Keratinocyte (primary cell): Measurements from ENCODE around the gene RIMS4. TPM values are rescaled to one million over a fixed set of nuclear protein-coding genes. Genes with fewer than 3 reads are reported as not detected.
"Not testable (repeated sequence)": the region's sequence is repeated elsewhere in the genome, so short reads cannot be mapped to it uniquely, and the experiment has no call there.

ENCODE experiments used
- DNase-seq: peaks from one replicate; pipeline ENCODE4 v3.0.0-alpha.2; 2011; ENCODE audit warnings: low read depth, missing footprints, low spot score
- FAIRE-seq: peaks from 2 replicates; lab custom pipeline; 2011; peaks lifted over from hg19 to GRCh38; lab: Jason Lieb, UNC
- H2AFZ ChIP-seq: 2 replicates; pipeline ENCODE4 v1.6.0; 2012; ENCODE audit warnings: low read length, control low read depth, inconsistent platforms; ENCODE audit not compliant: control insufficient read depth
- H3K27ac ChIP-seq: 2 replicates; pipeline ENCODE4 v1.5.1; 2011; ENCODE audit warnings: low read length; ENCODE audit not compliant: control insufficient read depth, insufficient read depth
- H3K27me3 ChIP-seq: 3 replicates; pipeline ENCODE4 v1.6.0; 2011; ENCODE audit warnings: low read length; ENCODE audit not compliant: control insufficient read depth, insufficient read depth; ENCODE audit errors: extremely low read depth
- H3K36me3 ChIP-seq, 2 experiments: 2 replicates in 1 of 2; 3 replicates in 1 of 2; pipeline ENCODE4 v1.5.1; 2011; ENCODE audit warnings: low read length in 2 of 2, mild to moderate bottlenecking in 1 of 2; ENCODE audit not compliant: control insufficient read depth in 2 of 2, insufficient read depth in 2 of 2; ENCODE audit errors: extremely low read depth in 1 of 2
- H3K4me1 ChIP-seq: 3 replicates; pipeline ENCODE4 v1.5.1; 2011; ENCODE audit warnings: low read length; ENCODE audit not compliant: control insufficient read depth, insufficient read depth; ENCODE audit errors: extremely low read depth
- H3K4me2 ChIP-seq: 3 replicates; pipeline ENCODE4 v1.6.0; 2011; ENCODE audit warnings: low read depth, low read length; ENCODE audit not compliant: control insufficient read depth, insufficient read depth; ENCODE audit errors: extremely low read depth
- H3K4me3 ChIP-seq, 3 experiments: fragments of 200-600 bp in 1 of 3; sonication (generic) in 1 of 3; 2 replicates in 2 of 3; 3 replicates in 1 of 3; pipeline ENCODE4 v1.5.1; 2011 to 2016; ENCODE audit warnings: low read length in 3 of 3, mild to moderate bottlenecking in 3 of 3, control low read depth in 2 of 3, inconsistent platforms in 1 of 3, low read depth in 1 of 3, mixed read lengths in 1 of 3, mixed run types in 1 of 3, moderate library complexity in 1 of 3; ENCODE audit not compliant: control insufficient read depth in 2 of 3, insufficient read depth in 2 of 3; ENCODE audit errors: extremely low read depth in 1 of 3
- H3K79me2 ChIP-seq: 2 replicates; pipeline ENCODE4 v1.6.0; 2012; ENCODE audit warnings: low read length; ENCODE audit not compliant: control insufficient read depth, insufficient read depth
- H3K9ac ChIP-seq: 3 replicates; pipeline ENCODE4 v1.6.0; 2011; ENCODE audit warnings: low read length; ENCODE audit not compliant: control insufficient read depth, insufficient read depth; ENCODE audit errors: extremely low read depth
- H3K9me1 ChIP-seq: 3 replicates; pipeline ENCODE4 v1.6.0; 2011; ENCODE audit warnings: low read length; ENCODE audit not compliant: control insufficient read depth, insufficient read depth; ENCODE audit errors: extremely low read depth
- H3K9me3 ChIP-seq: 2 replicates; pipeline ENCODE4 v1.5.1; 2012; ENCODE audit warnings: low read depth, low read length; ENCODE audit not compliant: control insufficient read depth
- H4K20me1 ChIP-seq: 3 replicates; pipeline ENCODE4 v1.6.0; 2011; ENCODE audit warnings: low read length; ENCODE audit not compliant: control insufficient read depth, insufficient read depth; ENCODE audit errors: extremely low read depth
- EZH2 ChIP-seq: IDR thresholded peaks from one replicate; pipeline ENCODE4 v1.6.1; 2012; ENCODE audit warnings: inconsistent platforms, mild to moderate bottlenecking, low read length, moderate library complexity
- dilution Hi-C: fragments of 300-500 bp; cut with MboI; formaldehyde crosslinking; loops from one replicate; pipeline ENCODE4 v1.7.0; 2020; ENCODE audit warnings: low sequenced_read_pairs; ENCODE audit not compliant: extremely low pct_ligation_motif_present
- polyA plus RNA-seq, 5 experiments: library from polyadenylated mRNA; depleted of rRNA in 3 of 5; stranded (reverse) in 3 of 5; stranded (forward) in 1 of 5; unstranded in 1 of 5; fragments of >200 nt; gene quantifications; 1 replicate in 1 of 5; 2 replicates in 3 of 5; 3 replicates in 1 of 5; pipeline versions ENCODE4 v1.2.1 to v1.2.3, GENCODE V29; 2011 to 2012; ENCODE audit warnings: missing spikeins in 2 of 5, low read depth in 1 of 5, low replicate concordance in 1 of 5
- TF ChIP-seq, protein P1 (sequence below), 3 experiments: IDR thresholded peaks in 1 of 3; conservative IDR thresholded peaks in 1 of 3; optimal IDR thresholded peaks in 1 of 3; 2 replicates in 2 of 3; 3 replicates in 1 of 3; pipeline versions ENCODE3 to v1.5.1; 2011; ENCODE audit warnings: low read length in 3 of 3, mild to moderate bottlenecking in 3 of 3, moderate library complexity in 2 of 3, control low read depth in 1 of 3, inconsistent platforms in 1 of 3; ENCODE audit not compliant: insufficient read depth in 2 of 3; ENCODE audit errors: extremely low read depth in 1 of 3

RIMS4 gene
- polyA plus RNA-seq, 1 donor (not counting 4 experiments of a cell fraction or from before 2014, with no cell fraction given): not detected

DNA sequence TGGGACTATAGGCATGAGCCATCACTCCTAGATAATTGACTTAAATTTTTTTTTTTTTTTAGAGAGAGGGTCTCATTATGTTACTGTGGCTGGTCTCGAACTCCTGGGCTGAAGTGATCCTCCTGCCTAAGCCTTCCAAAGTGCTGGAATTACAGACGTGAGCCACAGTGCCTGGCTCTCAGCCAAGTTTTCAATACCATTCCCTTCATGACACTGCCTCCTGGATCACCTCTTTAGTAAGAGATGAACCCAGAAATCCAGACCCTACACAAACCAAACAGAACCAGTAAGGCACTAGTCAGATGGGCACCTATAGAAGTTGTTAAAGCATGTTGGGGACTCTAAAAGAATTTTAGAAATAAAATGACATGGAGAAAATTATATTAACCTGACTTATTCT, 18.3 kb upstream of the RIMS4 start:
- dilution Hi-C loops: no loop called here
- H3K27me3 ChIP-seq: peaks cover 3% of the 10 kb centered on the region
- no peak overlapping the region for H3K27ac ChIP-seq
- no peaks in the 10 kb centered on the region for H4K20me1 ChIP-seq
- H3K9me3 ChIP-seq: no peaks in the 10 kb centered on the region
- no peak overlapping the region for H3K9ac ChIP-seq
- H3K4me1 ChIP-seq: no peaks in the 10 kb centered on the region
- FAIRE-seq (no peak), DNase-seq (no peak)
- no peak overlapping the region for H2AFZ ChIP-seq
- TF ChIP-seq, protein P1, sequence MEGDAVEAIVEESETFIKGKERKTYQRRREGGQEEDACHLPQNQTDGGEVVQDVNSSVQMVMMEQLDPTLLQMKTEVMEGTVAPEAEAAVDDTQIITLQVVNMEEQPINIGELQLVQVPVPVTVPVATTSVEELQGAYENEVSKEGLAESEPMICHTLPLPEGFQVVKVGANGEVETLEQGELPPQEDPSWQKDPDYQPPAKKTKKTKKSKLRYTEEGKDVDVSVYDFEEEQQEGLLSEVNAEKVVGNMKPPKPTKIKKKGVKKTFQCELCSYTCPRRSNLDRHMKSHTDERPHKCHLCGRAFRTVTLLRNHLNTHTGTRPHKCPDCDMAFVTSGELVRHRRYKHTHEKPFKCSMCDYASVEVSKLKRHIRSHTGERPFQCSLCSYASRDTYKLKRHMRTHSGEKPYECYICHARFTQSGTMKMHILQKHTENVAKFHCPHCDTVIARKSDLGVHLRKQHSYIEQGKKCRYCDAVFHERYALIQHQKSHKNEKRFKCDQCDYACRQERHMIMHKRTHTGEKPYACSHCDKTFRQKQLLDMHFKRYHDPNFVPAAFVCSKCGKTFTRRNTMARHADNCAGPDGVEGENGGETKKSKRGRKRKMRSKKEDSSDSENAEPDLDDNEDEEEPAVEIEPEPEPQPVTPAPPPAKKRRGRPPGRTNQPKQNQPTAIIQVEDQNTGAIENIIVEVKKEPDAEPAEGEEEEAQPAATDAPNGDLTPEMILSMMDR (optimal IDR thresholded peaks at IDR 0.05 in 1 of 3, IDR thresholded peaks at IDR 0.05 in 1 of 3, conservative IDR thresholded peaks at IDR 0.05 in 1 of 3; ENCODE audit: extremely low read depth in 1 of 3, insufficient read depth in 2 of 3, low read length in 3 of 3): no peak
- TF ChIP-seq EZH2: no peak
- no peaks in the 10 kb centered on the region for H3K9me1 ChIP-seq
- no peak overlapping the region for H3K4me3 ChIP-seq
- no peaks in the 10 kb centered on the region for H3K36me3 ChIP-seq
- H3K79me2 ChIP-seq: no peaks in the 10 kb centered on the region
- H3K4me2 ChIP-seq: no peak overlapping the region

DNA sequence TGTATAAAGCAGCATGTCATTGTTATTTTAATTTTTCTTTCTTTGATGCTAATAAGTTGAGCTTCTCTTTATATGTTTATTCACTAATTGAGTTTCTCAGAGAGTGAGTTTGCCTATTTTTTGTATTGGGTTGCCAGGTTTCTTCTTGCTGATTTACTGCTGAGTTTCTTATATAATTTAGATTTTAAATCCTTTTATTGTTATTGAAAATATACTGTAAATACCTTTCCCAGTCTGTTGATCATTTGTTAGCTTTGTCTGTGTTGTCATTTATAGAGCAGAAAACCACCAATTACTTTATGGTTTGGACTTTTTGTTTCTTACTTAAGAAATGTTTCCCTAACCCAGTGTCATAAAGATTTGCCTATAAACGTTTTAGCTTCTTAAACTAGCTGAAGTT, 17.1 kb upstream of the RIMS4 start:
- dilution Hi-C loops: no loop called here
- H3K4me1 ChIP-seq: no peaks in the 10 kb centered on the region
- no peak for FAIRE-seq

DNA sequence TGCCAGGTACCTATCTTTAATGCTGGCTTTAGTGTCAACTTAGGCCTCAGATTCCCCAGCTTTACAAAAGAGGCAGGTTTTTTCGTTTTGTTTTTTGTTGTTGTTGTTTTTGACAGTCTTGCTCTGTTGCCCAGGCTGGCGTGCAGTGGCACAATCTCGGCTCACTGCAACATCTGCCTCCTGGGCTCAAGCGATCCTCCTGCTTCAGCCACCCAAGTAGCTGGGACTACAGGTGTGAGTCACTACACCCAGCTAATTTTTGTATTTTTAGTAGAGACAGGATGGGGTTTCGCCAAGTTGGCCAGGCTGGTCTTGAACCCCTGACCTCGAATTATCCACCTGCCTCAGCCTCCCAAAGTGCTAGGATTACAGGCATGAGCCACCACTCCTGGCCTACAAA, 11.2 kb upstream of the RIMS4 start:
- H4K20me1 ChIP-seq, H2AFZ ChIP-seq, H3K36me3 ChIP-seq, H3K27ac ChIP-seq, H3K79me2 ChIP-seq, H3K9ac ChIP-seq, H3K9me3 ChIP-seq, H3K27me3 ChIP-seq, H3K9me1 ChIP-seq, FAIRE-seq, H3K4me1 ChIP-seq, dilution Hi-C loops, H3K4me2 ChIP-seq, DNase-seq, H3K4me3 ChIP-seq: not testable (repeated sequence)

More for the DNA sequence above, 17.1 kb upstream of the RIMS4 start:
- Histone ChIP-seq H3K4me2 (no peak overlapping the region), H3K36me3 (no peaks in the 10 kb centered on the region), H3K79me2 (no peaks in the 10 kb centered on the region), H3K4me3 (no peak overlapping the region), H3K9me1 (no peaks in the 10 kb centered on the region), H3K27me3 (peaks cover 3% of the 10 kb centered on the region), H4K20me1 (no peaks in the 10 kb centered on the region), H2AFZ (no peak overlapping the region), H3K9ac (no peak overlapping the region), H3K27ac (no peak overlapping the region), H3K9me3 (no peaks in the 10 kb centered on the region)
- DNase-seq: no peak
- TF ChIP-seq, protein P1 (optimal IDR thresholded peaks at IDR 0.05 in 1 of 3, IDR thresholded peaks at IDR 0.05 in 1 of 3, conservative IDR thresholded peaks at IDR 0.05 in 1 of 3; ENCODE audit: extremely low read depth in 1 of 3, insufficient read depth in 2 of 3, low read length in 3 of 3): no peak
- TF ChIP-seq EZH2: no peak
